Progenitor cell of endocrine pancreas (in vitro differentiated cells): ENCODE results near the gene TCAF1. TPM values are rescaled to one million over a fixed set of nuclear protein-coding genes. Genes with fewer than 3 reads are reported as not detected.
"Not testable (repeated sequence)": the region's sequence is repeated elsewhere in the genome, so short reads cannot be mapped to it uniquely, and the experiment has no call there.

ENCODE experiments used
- DNase-seq: peaks from one replicate; pipeline ENCODE4 v3.0.0; 2021; ENCODE audit warnings: low spot score; ENCODE audit not compliant: unreplicated experiment
- H3K27ac Mint-ChIP-seq: 2 replicates; pipeline ENCODE4 v1.8.0; 2021; ENCODE audit warnings: mild to moderate bottlenecking, moderate library complexity, mixed read lengths
- H3K27me3 Mint-ChIP-seq: 2 replicates; pipeline ENCODE4 v1.8.0; 2021; ENCODE audit warnings: mixed read lengths
- H3K36me3 Mint-ChIP-seq: 2 replicates; pipeline ENCODE4 v1.8.0; 2022; ENCODE audit warnings: mixed read lengths; ENCODE audit not compliant: insufficient read depth
- H3K4me1 Mint-ChIP-seq: 2 replicates; pipeline ENCODE4 v1.8.0; 2021; ENCODE audit warnings: low read depth, mixed read lengths
- H3K4me3 Mint-ChIP-seq: 2 replicates; pipeline ENCODE4 v1.8.0; 2021; ENCODE audit warnings: low read depth, mild to moderate bottlenecking, moderate library complexity, mixed read lengths
- H3K9me3 Mint-ChIP-seq: 2 replicates; pipeline ENCODE4 v1.8.0; 2021; ENCODE audit warnings: low read depth, mixed read lengths
- CTCF ChIP-seq: fragments of 200-600 bp; sonication (generic); IDR thresholded peaks from one replicate; pipeline ENCODE4 v1.5.0; 2021; ENCODE audit warnings: antibody characterized with exemption, mild to moderate bottlenecking; ENCODE audit not compliant: unreplicated experiment
- total RNA-seq: library from RNA; stranded (reverse); gene quantifications from 2 replicates; pipeline ENCODE4 v1.2.1, GENCODE V29; 2021

Gene TCAF1
- total RNA-seq, 1 donor from 2014 or later: 112 TPM

GRCh38 chr7:143876218-143876617 is 25.8 kb downstream of the TCAF1 start:
- DNase-seq: no peak
- no peaks in the 10 kb centered on the region for H3K27me3 Mint-ChIP-seq
- H3K9me3 Mint-ChIP-seq: no peaks in the 10 kb centered on the region
- H3K36me3 Mint-ChIP-seq: peaks cover 13% of the 10 kb centered on the region
- H3K4me3 Mint-ChIP-seq: no peak overlapping the region
- no peak for TF ChIP-seq CTCF
- no peak overlapping the region for H3K27ac Mint-ChIP-seq
- peaks cover 3% of the 10 kb centered on the region for H3K4me1 Mint-ChIP-seq

GRCh38 chr7:143873242-143873641 is 28.7 kb downstream of the TCAF1 start:
- H3K36me3 Mint-ChIP-seq: peaks cover 13% of the 10 kb centered on the region
- not testable (repeated sequence) for DNase-seq, H3K27me3 Mint-ChIP-seq, H3K9me3 Mint-ChIP-seq, H3K4me1 Mint-ChIP-seq, H3K27ac Mint-ChIP-seq, H3K4me3 Mint-ChIP-seq

- H3K36me3 Mint-ChIP-seq: peaks cover 13% of the 10 kb centered on the region
- H3K27ac Mint-ChIP-seq, H3K27me3 Mint-ChIP-seq, H3K9me3 Mint-ChIP-seq, H3K4me3 Mint-ChIP-seq, H3K4me1 Mint-ChIP-seq, DNase-seq: not testable (repeated sequence)
Observed at GRCh38 chr7:143871534-143871933, 30.4 kb downstream of the TCAF1 start.

- not testable (repeated sequence) for H3K27me3 Mint-ChIP-seq, H3K4me1 Mint-ChIP-seq, DNase-seq, H3K27ac Mint-ChIP-seq, H3K4me3 Mint-ChIP-seq, H3K36me3 Mint-ChIP-seq, H3K9me3 Mint-ChIP-seq
Observed at GRCh38 chr7:143857994-143858393, 44.0 kb downstream of the TCAF1 start.

- not testable (repeated sequence) for H3K27me3 Mint-ChIP-seq, DNase-seq, H3K4me3 Mint-ChIP-seq, H3K27ac Mint-ChIP-seq, H3K9me3 Mint-ChIP-seq, H3K4me1 Mint-ChIP-seq, H3K36me3 Mint-ChIP-seq
Observed at GRCh38 chr7:143855443-143855842, 46.5 kb downstream of the TCAF1 start.

- TF ChIP-seq CTCF: no peak
- H3K27ac Mint-ChIP-seq: no peak overlapping the region
Observed at GRCh38 chr7:143850682-143851081, 51.3 kb downstream of the TCAF1 start.

GRCh38 chr7:143849785-143850479 is 52.0 kb downstream of the TCAF1 start:
- H3K27ac Mint-ChIP-seq: no peak overlapping the region
- peaks cover 4% of the 10 kb centered on the region for H3K9me3 Mint-ChIP-seq
- no peak for TF ChIP-seq CTCF
- no peaks in the 10 kb centered on the region for H3K27me3 Mint-ChIP-seq
- peaks cover 2% of the 10 kb centered on the region for H3K36me3 Mint-ChIP-seq
- DNase-seq: no peak
- H3K4me1 Mint-ChIP-seq: no peaks in the 10 kb centered on the region
- no peak overlapping the region for H3K4me3 Mint-ChIP-seq

More at GRCh38 chr7:143850682-143851081, 51.3 kb downstream of the TCAF1 start:
- no peaks in the 10 kb centered on the region for H3K9me3 Mint-ChIP-seq
- H3K4me1 Mint-ChIP-seq: no peaks in the 10 kb centered on the region
- no peaks in the 10 kb centered on the region for H3K27me3 Mint-ChIP-seq
- H3K36me3 Mint-ChIP-seq: peaks cover 1% of the 10 kb centered on the region
- no peak for DNase-seq
- H3K4me3 Mint-ChIP-seq: no peak overlapping the region
